Neutrophil (primary cell): ENCODE data around the gene TMEM186.
"Not testable (repeated sequence)": the region's sequence is repeated elsewhere in the genome, so short reads cannot be mapped to it uniquely, and the experiment has no call there.

Source experiments
- H3K27ac ChIP-seq: fragments of 200-600 bp; sonication (generic); 2 replicates; pipeline ENCODE4 v1.5.1; 2016; ENCODE audit warnings: mild to moderate bottlenecking, moderate library complexity
- H3K27me3 ChIP-seq: fragments of 200-600 bp; sonication (generic); 2 replicates; pipeline ENCODE4 v1.6.0; 2016; ENCODE audit warnings: mild to moderate bottlenecking
- H3K36me3 ChIP-seq: fragments of 200-600 bp; sonication (generic); 2 replicates; pipeline ENCODE4 v1.5.1; 2017
- H3K4me1 ChIP-seq, 2 experiments: fragments of 200-600 bp in 1 of 2; sonication (generic) in 1 of 2; 1 replicate in 1 of 2; 2 replicates in 1 of 2; pipeline versions ENCODE4 v1.5.1 to v1.6.1; 2013 to 2016; ENCODE audit warnings: low read depth in 1 of 2, low read length in 1 of 2, mild to moderate bottlenecking in 1 of 2, moderate library complexity in 1 of 2; ENCODE audit not compliant: control insufficient read depth in 1 of 2, insufficient read depth in 1 of 2
- H3K4me3 ChIP-seq, 2 experiments: fragments of 200-600 bp in 1 of 2; sonication (generic) in 1 of 2; 1 replicate in 1 of 2; 2 replicates in 1 of 2; pipeline ENCODE4 v1.5.1; 2013 to 2016; ENCODE audit warnings: low read depth in 1 of 2, low read length in 1 of 2, mild to moderate bottlenecking in 1 of 2, moderate library complexity in 1 of 2
- H3K9me3 ChIP-seq: fragments of 200-600 bp; sonication (generic); 2 replicates; pipeline ENCODE4 v1.5.1; 2016
- CTCF ChIP-seq: fragments of 200-600 bp; sonication (generic); IDR thresholded peaks from 2 replicates; pipeline ENCODE4 v1.5.1; 2016; ENCODE audit warnings: antibody characterized with exemption

TMEM186 gene

GRCh38 chr16:8795818-8796217 lies 1.6 kb downstream of the TMEM186 start:
- H3K4me1 ChIP-seq, result peaks cover 22 to 24% of the 10 kb centered on the region in 2 experiments
- H3K36me3 ChIP-seq, result no peaks in the 10 kb centered on the region
- no peaks in the 10 kb centered on the region for H3K27me3 ChIP-seq
- no peak for TF ChIP-seq CTCF
- no peak overlapping the region for H3K27ac ChIP-seq
- H3K4me3 ChIP-seq, result no peak overlapping the region
- no peaks in the 10 kb centered on the region for H3K9me3 ChIP-seq

GRCh38 chr16:8795091-8795490 lies 2.3 kb downstream of the TMEM186 start:
- Histone ChIP-seq H3K9me3 (no peaks in the 10 kb centered on the region), H3K27me3 (no peaks in the 10 kb centered on the region), H3K27ac (no peak overlapping the region), H3K36me3 (no peaks in the 10 kb centered on the region), H3K4me1 (peaks cover 22 to 24% of the 10 kb centered on the region in 2 experiments), H3K4me3 (no peak overlapping the region)
- no peak for TF ChIP-seq CTCF

- no peaks in the 10 kb centered on the region for H3K9me3 ChIP-seq
- no peak overlapping the region for H3K4me3 ChIP-seq
- H3K27ac ChIP-seq, result no peak overlapping the region
- no peaks in the 10 kb centered on the region for H3K27me3 ChIP-seq
- TF ChIP-seq CTCF, result no peak
- no peaks in the 10 kb centered on the region for H3K4me1 ChIP-seq
- no peaks in the 10 kb centered on the region for H3K36me3 ChIP-seq
Observed at GRCh38 chr16:8788578-8789172, 8.8 kb downstream of the TMEM186 start.

GRCh38 chr16:8786316-8786715 lies 11.1 kb downstream of the TMEM186 start:
- not testable (repeated sequence) for H3K27me3 ChIP-seq, H3K27ac ChIP-seq, H3K36me3 ChIP-seq, H3K4me1 ChIP-seq, H3K9me3 ChIP-seq, H3K4me3 ChIP-seq

- H3K27me3 ChIP-seq, result no peaks in the 10 kb centered on the region
- H3K4me1 ChIP-seq, result no peaks in the 10 kb centered on the region
- TF ChIP-seq CTCF, result no peak
- H3K4me3 ChIP-seq, result no peak overlapping the region
- no peaks in the 10 kb centered on the region for H3K9me3 ChIP-seq
- H3K36me3 ChIP-seq, result peaks cover 10% of the 10 kb centered on the region
- H3K27ac ChIP-seq, result no peak overlapping the region
Observed at GRCh38 chr16:8785408-8785807, 12.0 kb downstream of the TMEM186 start.

GRCh38 chr16:8782673-8783072 lies 14.8 kb downstream of the TMEM186 start:
- peaks cover 35% of the 10 kb centered on the region for H3K36me3 ChIP-seq
- no peaks in the 10 kb centered on the region for H3K4me1 ChIP-seq
- TF ChIP-seq CTCF, result no peak
- no peaks in the 10 kb centered on the region for H3K27me3 ChIP-seq
- H3K9me3 ChIP-seq, result no peaks in the 10 kb centered on the region
- no peak overlapping the region for H3K27ac ChIP-seq
- no peak overlapping the region for H3K4me3 ChIP-seq
